Lower lobe of right lung (tissue), 2 donors: ENCODE results near the gene MYO1F. TPM values are rescaled to one million over a fixed set of nuclear protein-coding genes. Genes with fewer than 3 reads are reported as not detected.

Experiments
- ATAC-seq, 2 donors: fragments of 200-7000 bp; cut with Tn5 transposase; one replicate each; pipeline ENCODE4 v1.9.1; 2020 to 2022; ENCODE audit warnings: mild to moderate bottlenecking in 2 of 2, moderate library complexity in 2 of 2
- DNase-seq: peaks from one replicate; pipeline ENCODE4 v3.0.0-alpha.2; 2020
- H3K27ac ChIP-seq: fragments of 200-600 bp; one replicate; pipeline ENCODE4 v1.8.0; 2022
- H3K27me3 ChIP-seq: fragments of 200-600 bp; one replicate; pipeline ENCODE4 v1.8.0; 2022; ENCODE audit warnings: low read depth
- H3K36me3 ChIP-seq: fragments of 200-600 bp; one replicate; pipeline ENCODE4 v1.8.0; 2022; ENCODE audit warnings: mild to moderate bottlenecking
- H3K4me1 ChIP-seq: fragments of 200-600 bp; one replicate; pipeline ENCODE4 v1.8.0; 2022
- H3K4me3 ChIP-seq: fragments of 200-600 bp; one replicate; pipeline ENCODE4 v1.8.0; 2022; ENCODE audit warnings: mild to moderate bottlenecking
- H3K9me3 ChIP-seq: fragments of 200-600 bp; one replicate; pipeline ENCODE4 v1.8.0; 2022
- intact Hi-C: fragments of 100-400 bp; cut with DNase I; formaldehyde crosslinking; loops from one replicate; pipeline ENCODE4 v1.11.0; 2022
- total RNA-seq: library from RNA; stranded (reverse); fragmentation: NEBNext Ultra II Directional; extraction: Animal tissue kit (Norgen Biotek cat#: 25700); gene quantifications from one replicate; pipeline ENCODE4 v1.2.1, GENCODE V29; 2021
- TF ChIP-seq, protein P1 (sequence below): fragments of 200-600 bp; IDR thresholded peaks from one replicate; pipeline ENCODE4 v1.8.0; 2022; ENCODE audit warnings: antibody characterized with exemption, mild to moderate bottlenecking
- donor health status: DM: no; HTN: yes; CAD: no; lungs with severe emphysema.

MYO1F gene
- total RNA-seq, 1 donor from 2014 or later, result 162 TPM

DNA sequence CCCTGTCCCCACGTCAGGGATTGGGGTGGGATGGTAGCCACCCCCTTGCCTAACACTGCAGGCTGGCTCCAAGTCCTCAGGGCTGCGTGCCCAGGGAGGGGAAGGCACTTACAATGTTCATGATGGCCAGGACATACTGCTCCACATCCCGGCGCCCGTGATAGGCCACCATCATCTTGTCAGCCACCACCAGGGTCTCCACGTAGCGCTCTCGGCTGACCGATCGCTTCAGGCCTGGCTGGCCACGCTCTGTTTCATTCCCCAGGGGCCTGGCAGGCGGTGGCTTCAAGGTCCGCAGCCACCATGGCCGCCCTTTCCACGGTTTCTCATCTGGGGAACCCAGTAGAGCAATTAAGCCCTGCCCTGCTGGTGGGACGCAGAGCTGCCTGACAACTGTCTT, 23.6 kb upstream of the MYO1F start:
- no peak overlapping the region for H3K27ac ChIP-seq
- no peaks in the 10 kb centered on the region for H3K27me3 ChIP-seq
- H3K4me3 ChIP-seq, result no peak overlapping the region
- H3K9me3 ChIP-seq, result peaks cover 5% of the 10 kb centered on the region
- DNase-seq (no peak), ATAC-seq (no peak)
- H3K36me3 ChIP-seq, result peaks cover 65% of the 10 kb centered on the region
- H3K4me1 ChIP-seq, result peaks cover 4% of the 10 kb centered on the region
- TF ChIP-seq, protein P1, sequence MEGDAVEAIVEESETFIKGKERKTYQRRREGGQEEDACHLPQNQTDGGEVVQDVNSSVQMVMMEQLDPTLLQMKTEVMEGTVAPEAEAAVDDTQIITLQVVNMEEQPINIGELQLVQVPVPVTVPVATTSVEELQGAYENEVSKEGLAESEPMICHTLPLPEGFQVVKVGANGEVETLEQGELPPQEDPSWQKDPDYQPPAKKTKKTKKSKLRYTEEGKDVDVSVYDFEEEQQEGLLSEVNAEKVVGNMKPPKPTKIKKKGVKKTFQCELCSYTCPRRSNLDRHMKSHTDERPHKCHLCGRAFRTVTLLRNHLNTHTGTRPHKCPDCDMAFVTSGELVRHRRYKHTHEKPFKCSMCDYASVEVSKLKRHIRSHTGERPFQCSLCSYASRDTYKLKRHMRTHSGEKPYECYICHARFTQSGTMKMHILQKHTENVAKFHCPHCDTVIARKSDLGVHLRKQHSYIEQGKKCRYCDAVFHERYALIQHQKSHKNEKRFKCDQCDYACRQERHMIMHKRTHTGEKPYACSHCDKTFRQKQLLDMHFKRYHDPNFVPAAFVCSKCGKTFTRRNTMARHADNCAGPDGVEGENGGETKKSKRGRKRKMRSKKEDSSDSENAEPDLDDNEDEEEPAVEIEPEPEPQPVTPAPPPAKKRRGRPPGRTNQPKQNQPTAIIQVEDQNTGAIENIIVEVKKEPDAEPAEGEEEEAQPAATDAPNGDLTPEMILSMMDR, result no peak
- intact Hi-C loops, result no loop called here

DNA sequence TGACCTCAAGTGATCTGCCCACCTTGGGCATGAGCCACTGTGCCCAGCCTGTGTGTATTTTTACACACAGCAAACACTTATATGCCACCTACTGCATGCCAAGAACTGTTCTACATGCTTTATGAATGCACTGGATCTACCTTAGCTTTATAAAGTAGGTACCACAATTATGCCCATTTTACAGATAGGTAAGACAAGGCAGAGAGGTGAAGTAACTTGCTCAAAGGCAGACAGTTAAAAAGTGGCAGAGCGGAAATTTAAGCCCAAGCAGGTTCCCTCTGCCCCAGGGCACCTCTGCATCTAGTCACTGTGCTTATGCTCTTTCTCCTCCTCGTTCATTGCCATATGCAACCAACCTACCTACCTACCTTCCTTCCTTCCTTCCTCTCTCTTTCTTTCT, 22.8 kb upstream of the MYO1F start:
- no peak for ATAC-seq
- Histone ChIP-seq H3K27me3 (no peaks in the 10 kb centered on the region), H3K36me3 (peaks cover 70% of the 10 kb centered on the region), H3K4me3 (no peak overlapping the region), H3K27ac (no peak overlapping the region), H3K4me1 (peaks cover 6% of the 10 kb centered on the region), H3K9me3 (peaks cover 4% of the 10 kb centered on the region)
- TF ChIP-seq, protein P1, result no peak
- no peak for DNase-seq
- intact Hi-C loops, result no loop called here

DNA sequence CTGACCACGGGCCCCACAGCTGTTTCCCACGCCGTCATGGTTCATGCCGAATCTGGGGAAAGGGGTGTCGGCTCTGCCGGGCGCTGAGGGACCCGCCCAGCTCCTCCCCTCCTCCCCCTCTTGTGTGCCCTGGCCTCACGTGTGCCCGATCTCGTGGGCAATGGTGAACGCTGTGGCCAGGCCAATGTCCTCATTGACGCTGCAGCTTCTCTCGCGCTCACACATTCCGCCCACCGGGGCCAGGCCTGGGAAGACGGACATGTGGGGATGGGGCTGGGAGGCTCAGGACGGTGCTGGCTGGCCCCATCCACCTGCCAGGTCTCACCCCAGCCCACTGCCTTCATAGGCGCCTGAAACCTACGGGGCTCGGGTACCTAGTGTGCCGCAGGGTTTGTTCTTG, 18.9 kb upstream of the MYO1F start:
- intact Hi-C loops, result no loop called here

DNA sequence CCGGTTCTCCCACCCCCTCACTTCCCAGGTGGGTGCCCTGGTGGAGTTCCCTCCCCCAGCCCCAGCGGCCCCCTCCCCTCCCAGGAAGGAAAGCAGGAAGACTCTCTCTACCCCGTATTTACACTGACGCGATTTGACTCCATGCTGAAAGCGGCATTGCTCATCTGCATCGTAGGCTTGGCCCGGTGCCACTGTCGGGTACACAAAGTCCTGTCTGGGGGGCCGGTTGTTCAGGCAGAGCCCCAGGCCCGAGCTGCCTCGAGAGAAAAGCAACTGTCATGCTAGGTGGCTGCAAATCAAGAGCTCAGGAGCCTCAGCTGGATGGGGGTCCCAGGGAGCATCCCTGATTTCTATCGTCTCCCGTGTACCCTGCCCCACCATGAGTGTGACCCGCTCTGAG, 18.4 kb upstream of the MYO1F start:
- Histone ChIP-seq H3K36me3 (peaks cover 28% of the 10 kb centered on the region), H3K27me3 (peaks cover 15% of the 10 kb centered on the region), H3K4me3 (no peak overlapping the region), H3K4me1 (peaks cover 21% of the 10 kb centered on the region), H3K27ac (no peak overlapping the region), H3K9me3 (no peaks in the 10 kb centered on the region)
- TF ChIP-seq, protein P1, result no peak
- DNase-seq (no peak), ATAC-seq (no peak)
- intact Hi-C loops, result no loop called here

More for the DNA sequence above, 18.9 kb upstream of the MYO1F start:
- DNase-seq (no peak), ATAC-seq (no peak)
- Histone ChIP-seq H3K4me3 (no peak overlapping the region), H3K9me3 (no peaks in the 10 kb centered on the region), H3K27me3 (peaks cover 15% of the 10 kb centered on the region), H3K36me3 (peaks cover 33% of the 10 kb centered on the region), H3K27ac (no peak overlapping the region), H3K4me1 (peaks cover 21% of the 10 kb centered on the region)
- TF ChIP-seq, protein P1, result no peak

DNA sequence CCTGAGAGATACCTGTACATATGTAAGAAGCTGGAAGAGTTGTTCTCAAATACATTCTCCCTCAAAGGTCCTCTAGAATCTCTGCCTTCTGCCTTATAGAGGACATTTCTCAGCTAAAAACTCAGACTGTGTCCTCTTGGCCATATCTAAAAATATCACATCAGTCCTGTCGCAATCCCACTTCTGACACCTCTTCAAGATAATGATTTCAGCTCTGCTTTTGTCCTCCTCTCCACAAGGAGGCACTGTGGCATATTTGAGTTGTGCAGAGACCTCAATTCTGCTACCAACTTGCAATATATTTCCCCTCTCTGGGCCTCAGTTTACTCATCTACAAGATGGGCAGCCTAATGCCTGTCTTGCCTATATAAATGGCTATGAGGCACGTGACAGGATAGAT, 16.7 kb upstream of the MYO1F start:
- H3K9me3 ChIP-seq, result no peaks in the 10 kb centered on the region
- no peak overlapping the region for H3K4me3 ChIP-seq
- TF ChIP-seq, protein P1, result no peak
- ATAC-seq (no peak), DNase-seq (no peak)
- H3K36me3 ChIP-seq, result peaks cover 27% of the 10 kb centered on the region
- H3K4me1 ChIP-seq, result peaks cover 21% of the 10 kb centered on the region
- intact Hi-C loops, result no loop called here
- no peak overlapping the region for H3K27ac ChIP-seq
- peaks cover 15% of the 10 kb centered on the region for H3K27me3 ChIP-seq
